HEK293T (cell line): ENCODE results near the gene IFIT1B.

ENCODE experiments used
- FOXK2 ChIP-seq: fragments of 450-650 bp; IDR thresholded peaks from 2 replicates; pipeline ENCODE4 v1.6.1; 2016; ENCODE audit warnings: mild to moderate bottlenecking
- SP1 ChIP-seq: fragments of 450-650 bp; IDR thresholded peaks from 2 replicates; pipeline ENCODE4 v1.6.1; 2017

DNA sequence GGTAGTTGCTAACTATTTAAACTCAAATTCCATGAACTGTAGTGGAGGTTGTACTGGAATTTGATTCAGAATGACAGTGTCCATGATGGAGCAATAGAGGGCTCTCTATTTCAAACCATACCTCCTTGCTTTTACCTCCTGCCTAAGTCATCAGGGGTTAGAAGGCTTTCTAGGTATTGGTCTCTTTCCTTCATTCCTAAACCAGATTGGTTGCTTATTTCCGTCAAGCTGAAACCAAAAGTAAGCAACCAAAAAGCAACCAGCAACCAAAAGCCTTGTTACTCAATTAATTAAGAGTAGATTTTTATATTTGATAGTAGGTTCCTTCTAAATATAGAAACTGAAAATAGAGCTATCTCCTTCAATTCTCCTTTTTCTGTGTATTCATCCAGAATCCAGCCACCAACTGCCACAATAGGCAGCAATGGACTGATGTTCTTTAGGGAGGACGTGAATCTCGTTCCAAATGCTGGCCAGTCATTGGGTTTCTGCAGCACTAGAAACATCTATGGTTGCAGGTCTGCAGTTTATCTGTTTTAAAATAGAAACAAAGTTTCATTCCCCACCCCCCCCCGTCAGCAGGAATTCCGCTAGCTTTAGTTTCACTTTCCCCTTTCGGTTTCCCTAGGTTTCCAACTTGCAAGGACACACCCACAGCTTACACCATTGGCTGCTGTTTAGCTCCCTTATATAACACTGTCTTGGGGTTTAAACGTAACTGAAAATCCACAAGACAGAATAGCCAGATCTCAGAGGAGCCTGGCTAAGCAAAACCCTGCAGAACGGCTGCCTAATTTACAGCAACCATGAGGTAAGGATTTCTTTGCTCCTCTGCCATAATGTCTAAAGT lies 14.3 kb downstream of the IFIT1B start, which contains the start of gene IFIT1:
- no peak for TF ChIP-seq FOXK2
- TF ChIP-seq SP1, result no peak
